ENCODE results near the gene STRIP2. TPM values are rescaled to one million over a fixed set of nuclear protein-coding genes. Genes with fewer than 3 reads are reported as not detected.

STRIP2 gene
- total and polyA plus RNA-seq, 9 of the 15 experiments (the other 6 are each of a cell fraction or from before 2014, with no cell fraction given), result 10.1 to 81.8 (median 42.3) TPM

DNA sequence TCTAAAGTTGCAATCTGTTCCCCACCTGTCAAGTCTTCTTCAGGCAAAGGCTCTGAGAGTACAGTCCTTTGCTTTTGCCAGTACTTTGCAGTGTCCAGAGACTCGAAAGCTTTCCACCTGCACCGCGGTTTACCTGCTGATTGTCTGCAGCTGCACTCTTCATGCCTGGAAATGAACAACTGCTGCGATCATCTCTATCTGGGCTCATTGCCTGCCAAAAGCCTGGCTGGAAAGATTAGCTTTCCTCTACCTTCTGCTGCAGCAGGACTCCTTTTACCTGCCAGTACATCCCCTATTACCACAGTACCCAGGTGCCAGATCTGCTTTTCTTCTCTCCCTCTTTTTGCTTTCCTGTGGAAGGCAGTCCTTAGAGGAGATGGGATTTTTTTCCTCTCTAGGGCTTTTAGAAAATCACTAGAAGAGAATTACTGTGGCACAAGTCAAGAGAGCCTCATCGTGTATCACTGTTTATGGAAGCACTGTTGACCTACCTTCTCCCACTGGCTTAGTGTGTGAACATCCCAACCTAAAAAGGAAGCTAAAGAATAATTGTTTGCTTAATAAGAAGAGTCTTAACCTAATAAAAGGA, 2.2 kb downstream of the STRIP2 start (continued):
- TF ChIP-seq, protein P1, sequence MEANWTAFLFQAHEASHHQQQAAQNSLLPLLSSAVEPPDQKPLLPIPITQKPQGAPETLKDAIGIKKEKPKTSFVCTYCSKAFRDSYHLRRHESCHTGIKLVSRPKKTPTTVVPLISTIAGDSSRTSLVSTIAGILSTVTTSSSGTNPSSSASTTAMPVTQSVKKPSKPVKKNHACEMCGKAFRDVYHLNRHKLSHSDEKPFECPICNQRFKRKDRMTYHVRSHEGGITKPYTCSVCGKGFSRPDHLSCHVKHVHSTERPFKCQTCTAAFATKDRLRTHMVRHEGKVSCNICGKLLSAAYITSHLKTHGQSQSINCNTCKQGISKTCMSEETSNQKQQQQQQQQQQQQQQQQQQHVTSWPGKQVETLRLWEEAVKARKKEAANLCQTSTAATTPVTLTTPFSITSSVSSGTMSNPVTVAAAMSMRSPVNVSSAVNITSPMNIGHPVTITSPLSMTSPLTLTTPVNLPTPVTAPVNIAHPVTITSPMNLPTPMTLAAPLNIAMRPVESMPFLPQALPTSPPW (CRISPR knock-in tag; IDR thresholded peaks at IDR 0.05), result no peak
- TF ChIP-seq TSHZ1 (CRISPR knock-in tag; IDR thresholded peaks at IDR 0.05) (no peak), NCOA6 (IDR thresholded peaks at IDR 0.05) (no peak), E2F8 (IDR thresholded peaks at IDR 0.05; ENCODE audit: low read depth, partially characterized antibody) (no peak), SOX6 (IDR thresholded peaks at IDR 0.05) (peak; percentile 84), PURB (CRISPR knock-in tag; IDR thresholded peaks at IDR 0.05; ENCODE audit: low read depth) (no peak), ERF (CRISPR knock-in tag; IDR thresholded peaks at IDR 0.05) (no peak), RBM22 (IDR thresholded peaks at IDR 0.05; ENCODE audit: low read depth, low read length, poor library complexity, severe bottlenecking) (no peak), NELFE (IDR thresholded peaks at IDR 0.05; ENCODE audit: insufficient read depth, insufficient read length) (no peak), NFIC (IDR thresholded peaks at IDR 0.05) (peak; percentile 58; the same call in 1 of the 2 replicates), CXXC5 (CRISPR knock-in tag; IDR thresholded peaks at IDR 0.05) (no peak; the same call in 1 of the 2 replicates), DIDO1 (tag; IDR thresholded peaks at IDR 0.05; ENCODE audit: low read depth) (no peak), TBP (optimal IDR thresholded peaks at IDR 0.05; ENCODE audit: low read depth, low read length) (no peak), MEF2D (tag; conservative IDR thresholded peaks at IDR 0.05; ENCODE audit: low read depth) (no peak), MTF1 (CRISPR knock-in tag; IDR thresholded peaks at IDR 0.05; ENCODE audit: borderline replicate concordance) (no peak), PCBP2 (IDR thresholded peaks at IDR 0.05; ENCODE audit: low read depth, low read length, poor library complexity, severe bottlenecking) (no peak), GTF2B (IDR thresholded peaks at IDR 0.05; ENCODE audit: extremely low read depth, insufficient read length) (no peak), POLR3A (IDR thresholded peaks at IDR 0.05; ENCODE audit: borderline replicate concordance, extremely low read depth, insufficient read depth, insufficient read length) (no peak), WHSC1 (IDR thresholded peaks at IDR 0.05; ENCODE audit: low read length) (no peak)

Measured in K562 (cell line).